ENCODE results near the gene TAOK3. TPM values are rescaled to one million over a fixed set of nuclear protein-coding genes. Genes with fewer than 3 reads are reported as not detected.

Gene TAOK3
- total and polyA plus RNA-seq, 10 of the 15 experiments (the other 5 are each of a cell fraction or from before 2014, with no cell fraction given), result 41.3 to 131 (median 57.8) TPM

- ChIA-PET RAD21 (ENCODE audit: unreplicated experiment) (interaction anchor here (1.3 kb wide), 1 partner anchor 251 kb away, joined by 4 read pairs; no protein-coding TSS in a partner anchor), POLR2A (interaction anchor here (0.8 kb wide), 1 partner anchor 19 kb away, joined by 3 read pairs; no protein-coding TSS in a partner anchor), SMC1A (ENCODE audit: uncharacterized antibody, unreplicated experiment) (interaction anchor here (0.5 to 1.6 kb wide), 4 partner anchors 45 to 251 kb away, joined by 3 to 8 read pairs (median 4); no protein-coding TSS in a partner anchor), CTCF (interaction anchor here (0.6 to 1.6 kb wide), 4 partner anchors 8 to 251 kb away, joined by 3 to 4 read pairs (median 3); partner anchors contain the start of gene PEBP1)
- Histone ChIP-seq H2AFZ (ENCODE audit: control insufficient read depth, low read depth, low read length) (no peak overlapping the region), H3K4me1 (ENCODE audit: control insufficient read depth, insufficient read depth, low read length) (no peaks in the 10 kb centered on the region; the same call in 1 of the 2 replicates), H3K4me2 (ENCODE audit: control insufficient read depth, insufficient read depth) (no peak overlapping the region), H4K20me1 (ENCODE audit: control insufficient read depth, insufficient read depth) (no peaks in the 10 kb centered on the region), H3K4me3 (no peak overlapping the region), H3K9me3 (replicated peaks; ENCODE audit: control insufficient read depth, insufficient read depth, low read length) (no peaks in the 10 kb centered on the region; the same call in 2 of the 3 replicates), H3K27ac (ENCODE audit: control insufficient read depth, insufficient read depth) (no peak overlapping the region), H3K27me3 (replicated peaks in 1 of 2; ENCODE audit: control insufficient read depth in 2 of 2, insufficient read depth in 2 of 2, low read length in 1 of 2) (no peaks in the 10 kb centered on the region), H3K9ac (ENCODE audit: control insufficient read depth, insufficient read depth, low read length) (no peak overlapping the region), H3K79me2 (ENCODE audit: control insufficient read depth, insufficient read depth, low read length) (no peaks in the 10 kb centered on the region), H3K36me3 (ENCODE audit: control insufficient read depth in 2 of 2, insufficient read depth in 2 of 2, low read length in 1 of 2) (no peaks in the 10 kb centered on the region; a peak in 1 of 4 replicates)
- BruUV-seq (replicated peaks), result no TSS peak
- DNase-seq (ENCODE audit: low read depth, low spot score) (no peak), ATAC-seq (no peak), FAIRE-seq (no peak)
- in situ Hi-C loops (cut with MboI), result loop anchor here (25.0 kb wide), 2 partner anchors 913 to 1413 kb away; no protein-coding TSS in a partner anchor
- TF ChIP-seq RCOR1 (conservative IDR thresholded peaks at IDR 0.05; ENCODE audit: low read depth, low read length) (no peak), RAD21 (IDR thresholded peaks at IDR 0.05; ENCODE audit: insufficient read depth, low read depth, low read length) (no peak), PAX5 (IDR thresholded peaks at IDR 0.05; ENCODE audit: borderline replicate concordance, low read depth, low read length) (no peak)
- TF ChIP-seq, protein P1, sequence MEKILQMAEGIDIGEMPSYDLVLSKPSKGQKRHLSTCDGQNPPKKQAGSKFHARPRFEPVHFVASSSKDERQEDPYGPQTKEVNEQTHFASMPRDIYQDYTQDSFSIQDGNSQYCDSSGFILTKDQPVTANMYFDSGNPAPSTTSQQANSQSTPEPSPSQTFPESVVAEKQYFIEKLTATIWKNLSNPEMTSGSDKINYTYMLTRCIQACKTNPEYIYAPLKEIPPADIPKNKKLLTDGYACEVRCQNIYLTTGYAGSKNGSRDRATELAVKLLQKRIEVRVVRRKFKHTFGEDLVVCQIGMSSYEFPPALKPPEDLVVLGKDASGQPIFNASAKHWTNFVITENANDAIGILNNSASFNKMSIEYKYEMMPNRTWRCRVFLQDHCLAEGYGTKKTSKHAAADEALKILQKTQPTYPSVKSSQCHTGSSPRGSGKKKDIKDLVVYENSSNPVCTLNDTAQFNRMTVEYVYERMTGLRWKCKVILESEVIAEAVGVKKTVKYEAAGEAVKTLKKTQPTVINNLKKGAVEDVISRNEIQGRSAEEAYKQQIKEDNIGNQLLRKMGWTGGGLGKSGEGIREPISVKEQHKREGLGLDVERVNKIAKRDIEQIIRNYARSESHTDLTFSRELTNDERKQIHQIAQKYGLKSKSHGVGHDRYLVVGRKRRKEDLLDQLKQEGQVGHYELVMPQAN (conservative IDR thresholded peaks at IDR 0.05), result no peak
- TF ChIP-seq, protein P2, sequence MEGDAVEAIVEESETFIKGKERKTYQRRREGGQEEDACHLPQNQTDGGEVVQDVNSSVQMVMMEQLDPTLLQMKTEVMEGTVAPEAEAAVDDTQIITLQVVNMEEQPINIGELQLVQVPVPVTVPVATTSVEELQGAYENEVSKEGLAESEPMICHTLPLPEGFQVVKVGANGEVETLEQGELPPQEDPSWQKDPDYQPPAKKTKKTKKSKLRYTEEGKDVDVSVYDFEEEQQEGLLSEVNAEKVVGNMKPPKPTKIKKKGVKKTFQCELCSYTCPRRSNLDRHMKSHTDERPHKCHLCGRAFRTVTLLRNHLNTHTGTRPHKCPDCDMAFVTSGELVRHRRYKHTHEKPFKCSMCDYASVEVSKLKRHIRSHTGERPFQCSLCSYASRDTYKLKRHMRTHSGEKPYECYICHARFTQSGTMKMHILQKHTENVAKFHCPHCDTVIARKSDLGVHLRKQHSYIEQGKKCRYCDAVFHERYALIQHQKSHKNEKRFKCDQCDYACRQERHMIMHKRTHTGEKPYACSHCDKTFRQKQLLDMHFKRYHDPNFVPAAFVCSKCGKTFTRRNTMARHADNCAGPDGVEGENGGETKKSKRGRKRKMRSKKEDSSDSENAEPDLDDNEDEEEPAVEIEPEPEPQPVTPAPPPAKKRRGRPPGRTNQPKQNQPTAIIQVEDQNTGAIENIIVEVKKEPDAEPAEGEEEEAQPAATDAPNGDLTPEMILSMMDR (IDR thresholded peaks at IDR 0.05 in 2 of 3, conservative IDR thresholded peaks at IDR 0.05 in 1 of 3; ENCODE audit: control insufficient read depth in 2 of 3, extremely low read depth in 1 of 3, insufficient read depth in 1 of 3, low read depth in 3 of 3, low read length in 3 of 3), result no peak
- TF ChIP-seq, protein P3, sequence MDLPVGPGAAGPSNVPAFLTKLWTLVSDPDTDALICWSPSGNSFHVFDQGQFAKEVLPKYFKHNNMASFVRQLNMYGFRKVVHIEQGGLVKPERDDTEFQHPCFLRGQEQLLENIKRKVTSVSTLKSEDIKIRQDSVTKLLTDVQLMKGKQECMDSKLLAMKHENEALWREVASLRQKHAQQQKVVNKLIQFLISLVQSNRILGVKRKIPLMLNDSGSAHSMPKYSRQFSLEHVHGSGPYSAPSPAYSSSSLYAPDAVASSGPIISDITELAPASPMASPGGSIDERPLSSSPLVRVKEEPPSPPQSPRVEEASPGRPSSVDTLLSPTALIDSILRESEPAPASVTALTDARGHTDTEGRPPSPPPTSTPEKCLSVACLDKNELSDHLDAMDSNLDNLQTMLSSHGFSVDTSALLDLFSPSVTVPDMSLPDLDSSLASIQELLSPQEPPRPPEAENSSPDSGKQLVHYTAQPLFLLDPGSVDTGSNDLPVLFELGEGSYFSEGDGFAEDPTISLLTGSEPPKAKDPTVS (IDR thresholded peaks at IDR 0.05; ENCODE audit: low read depth, low read length), result no peak
- 100% methylated on average over 5 of the region's 5 CpGs for WGBS (ENCODE audit: insufficient coverage, insufficient replicate concordance, low lambda C conversion rate, missing lambda C conversion rate)
- intact Hi-C loops (cut with micrococcal nuclease; ENCODE audit: unreplicated experiment), result no loop called here
Measured at GRCh38 chr12:118124333-118124874, 248.3 kb downstream of the TAOK3 start.
